Stimulated activated CD4-positive, alpha-beta T cell treated with anti-CD3 and anti-CD28 coated beads, Interleukin-1b, Interleukin-23, amount 100 ng/mL, for 4 hours (primary cell): ENCODE data around the gene NRL.
A peak's percentile ranks its signal among the peaks of the same experiment; 100 is the strongest.

Source experiments
- DNase-seq, 2 donors: peaks; one replicate each; pipeline ENCODE4 v3.0.0-alpha.2; 2020; ENCODE audit warnings: low read depth in 2 of 2

NRL gene

GRCh38 chr14:24065408-24065807 lies 49.3 kb downstream of the NRL start:
- DNase-seq: no peak

- no peak for DNase-seq
Observed at GRCh38 chr14:24064856-24065255, 49.9 kb downstream of the NRL start.

GRCh38 chr14:24064091-24064795 lies 50.5 kb downstream of the NRL start:
- DNase-seq: no peak

- DNase-seq: no peak
Observed at GRCh38 chr14:24063263-24063836, 51.4 kb downstream of the NRL start.

GRCh38 chr14:24062216-24062980 lies 52.4 kb downstream of the NRL start:
- no peak for DNase-seq

GRCh38 chr14:24060984-24061913 lies 53.5 kb downstream of the NRL start:
- DNase-seq: no peak

- no peak for DNase-seq
Observed at GRCh38 chr14:24060443-24060842, 54.3 kb downstream of the NRL start.

- no peak for DNase-seq
Observed at GRCh38 chr14:24059841-24060388, 54.8 kb downstream of the NRL start.

- no peak for DNase-seq
Observed at GRCh38 chr14:24058951-24059475, 55.7 kb downstream of the NRL start.

- peak in 1 of 2 donors; percentile 51 for DNase-seq
Observed at GRCh38 chr14:24058260-24058950, 56.3 kb downstream of the NRL start.

GRCh38 chr14:24057867-24058259 lies 56.9 kb downstream of the NRL start:
- DNase-seq: no peak

GRCh38 chr14:24057271-24057670 lies 57.5 kb downstream of the NRL start:
- no peak for DNase-seq

GRCh38 chr14:24056800-24057184 lies 58.0 kb downstream of the NRL start:
- no peak for DNase-seq

GRCh38 chr14:24055971-24056799 lies 58.6 kb downstream of the NRL start:
- DNase-seq: no peak

GRCh38 chr14:24054646-24055045 lies 60.1 kb downstream of the NRL start:
- no peak for DNase-seq

GRCh38 chr14:24054324-24054641 lies 60.5 kb downstream of the NRL start:
- DNase-seq: no peak

GRCh38 chr14:24053548-24054323 lies 61.0 kb downstream of the NRL start:
- DNase-seq: no peak

- DNase-seq: peak; percentile 37 to 54
Observed at GRCh38 chr14:24052656-24053547, 61.8 kb downstream of the NRL start.
